Measurements from ENCODE around the gene GEMIN5.

The GEMIN5 gene

GRCh38 chr5:154901276-154901675 is 36.7 kb downstream of the GEMIN5 start:
- Histone ChIP-seq H3K27me3 (ENCODE audit: insufficient read depth, low read length, poor library complexity) (no peaks in the 10 kb centered on the region), H4K8ac (ENCODE audit: low read depth, low read length) (no peak overlapping the region), H3K27ac (ENCODE audit: low read depth, low read length) (no peak overlapping the region), H3K4ac (ENCODE audit: low read depth, low read length) (no peak overlapping the region), H3K18ac (ENCODE audit: low read length) (no peak overlapping the region), H3K4me1 (ENCODE audit: control insufficient read depth, low read depth, low read length) (no peaks in the 10 kb centered on the region), H2BK5ac (ENCODE audit: low read length) (no peak overlapping the region), H2AK5ac (ENCODE audit: low read length) (no peak overlapping the region), H4K5ac (ENCODE audit: low read length) (no peak overlapping the region), H2BK15ac (replicated peaks; ENCODE audit: low read depth) (no peak overlapping the region), H3K23ac (ENCODE audit: low read length) (no peak overlapping the region), H3K79me2 (ENCODE audit: control insufficient read depth, insufficient read depth, low read length) (no peaks in the 10 kb centered on the region), H3K9ac (ENCODE audit: low read length) (no peak overlapping the region), H3K56ac (ENCODE audit: low read length) (no peak overlapping the region), H3K4me2 (ENCODE audit: low read length) (no peak overlapping the region), H3K4me3 (ENCODE audit: low read length) (no peak overlapping the region), H2BK120ac (ENCODE audit: low read depth, low read length) (no peak overlapping the region), H3K79me1 (ENCODE audit: low read length) (no peaks in the 10 kb centered on the region), H3K36me3 (ENCODE audit: control insufficient read depth, insufficient read depth, low read length) (peaks cover 13% of the 10 kb centered on the region)
- DNase-seq = no peak
- no CpG with 5 or more reads among the region's 2 CpGs for WGBS (ENCODE audit: extremely low coverage, insufficient coverage, low lambda C conversion rate)

- Histone ChIP-seq H4K8ac (ENCODE audit: low read depth, low read length) (no peak overlapping the region), H2BK5ac (ENCODE audit: low read length) (no peak overlapping the region), H3K4ac (ENCODE audit: low read depth, low read length) (no peak overlapping the region), H3K4me1 (ENCODE audit: control insufficient read depth, low read depth, low read length) (no peaks in the 10 kb centered on the region), H3K27me3 (ENCODE audit: insufficient read depth, low read length, poor library complexity) (no peaks in the 10 kb centered on the region), H3K23ac (ENCODE audit: low read length) (no peak overlapping the region), H2BK120ac (ENCODE audit: low read depth, low read length) (no peak overlapping the region), H3K56ac (ENCODE audit: low read length) (no peak overlapping the region), H3K36me3 (ENCODE audit: control insufficient read depth, insufficient read depth, low read length) (peaks cover 18% of the 10 kb centered on the region), H2AK5ac (ENCODE audit: low read length) (no peak overlapping the region), H4K5ac (ENCODE audit: low read length) (no peak overlapping the region), H3K79me2 (ENCODE audit: control insufficient read depth, insufficient read depth, low read length) (no peaks in the 10 kb centered on the region), H3K79me1 (ENCODE audit: low read length) (no peaks in the 10 kb centered on the region), H3K4me3 (ENCODE audit: low read length) (no peak overlapping the region), H3K18ac (ENCODE audit: low read length) (no peak overlapping the region), H3K27ac (ENCODE audit: low read depth, low read length) (no peak overlapping the region), H2BK15ac (replicated peaks; ENCODE audit: low read depth) (no peak overlapping the region), H3K4me2 (ENCODE audit: low read length) (no peak overlapping the region), H3K9ac (ENCODE audit: low read length) (no peak overlapping the region)
- WGBS (ENCODE audit: extremely low coverage, insufficient coverage, low lambda C conversion rate) = no CpG with 5 or more reads among the region's 1 CpG
- DNase-seq = no peak
These were observed 37.9 kb downstream of the GEMIN5 start for GRCh38 chr5:154900066-154900465.

GRCh38 chr5:154899151-154899816 is 38.7 kb downstream of the GEMIN5 start:
- Histone ChIP-seq H3K27ac (ENCODE audit: low read depth, low read length) (no peak overlapping the region), H3K4me1 (ENCODE audit: control insufficient read depth, low read depth, low read length) (no peaks in the 10 kb centered on the region), H2AK5ac (ENCODE audit: low read length) (no peak overlapping the region), H3K4ac (ENCODE audit: low read depth, low read length) (no peak overlapping the region), H3K4me3 (ENCODE audit: low read length) (no peak overlapping the region), H3K56ac (ENCODE audit: low read length) (no peak overlapping the region), H3K23ac (ENCODE audit: low read length) (no peak overlapping the region), H3K4me2 (ENCODE audit: low read length) (no peak overlapping the region), H3K27me3 (ENCODE audit: insufficient read depth, low read length, poor library complexity) (no peaks in the 10 kb centered on the region), H4K5ac (ENCODE audit: low read length) (no peak overlapping the region), H2BK5ac (ENCODE audit: low read length) (no peak overlapping the region), H3K18ac (ENCODE audit: low read length) (no peak overlapping the region), H3K36me3 (ENCODE audit: control insufficient read depth, insufficient read depth, low read length) (peaks cover 18% of the 10 kb centered on the region), H4K8ac (ENCODE audit: low read depth, low read length) (no peak overlapping the region), H3K79me1 (ENCODE audit: low read length) (no peaks in the 10 kb centered on the region), H2BK120ac (ENCODE audit: low read depth, low read length) (no peak overlapping the region), H3K79me2 (ENCODE audit: control insufficient read depth, insufficient read depth, low read length) (no peaks in the 10 kb centered on the region), H3K9ac (ENCODE audit: low read length) (no peak overlapping the region), H2BK15ac (replicated peaks; ENCODE audit: low read depth) (no peak overlapping the region)
- no CpG with 5 or more reads among the region's 9 CpGs for WGBS (ENCODE audit: extremely low coverage, insufficient coverage, low lambda C conversion rate)
- no peak for DNase-seq

GRCh38 chr5:154898210-154898609 is 39.8 kb downstream of the GEMIN5 start:
- Histone ChIP-seq H4K5ac (ENCODE audit: low read length) (no peak overlapping the region), H3K27ac (ENCODE audit: low read depth, low read length) (no peak overlapping the region), H3K36me3 (ENCODE audit: control insufficient read depth, insufficient read depth, low read length) (peaks cover 18% of the 10 kb centered on the region), H3K23ac (ENCODE audit: low read length) (no peak overlapping the region), H2AK5ac (ENCODE audit: low read length) (no peak overlapping the region), H3K79me2 (ENCODE audit: control insufficient read depth, insufficient read depth, low read length) (no peaks in the 10 kb centered on the region), H3K4ac (ENCODE audit: low read depth, low read length) (no peak overlapping the region), H3K4me1 (ENCODE audit: control insufficient read depth, low read depth, low read length) (no peaks in the 10 kb centered on the region), H3K79me1 (ENCODE audit: low read length) (no peaks in the 10 kb centered on the region), H3K4me3 (ENCODE audit: low read length) (no peak overlapping the region), H3K27me3 (ENCODE audit: insufficient read depth, low read length, poor library complexity) (no peaks in the 10 kb centered on the region), H3K4me2 (ENCODE audit: low read length) (no peak overlapping the region), H2BK5ac (ENCODE audit: low read length) (no peak overlapping the region), H2BK15ac (replicated peaks; ENCODE audit: low read depth) (no peak overlapping the region), H3K56ac (ENCODE audit: low read length) (no peak overlapping the region), H3K9ac (ENCODE audit: low read length) (no peak overlapping the region), H4K8ac (ENCODE audit: low read depth, low read length) (no peak overlapping the region), H2BK120ac (ENCODE audit: low read depth, low read length) (no peak overlapping the region), H3K18ac (ENCODE audit: low read length) (no peak overlapping the region)
- no peak for DNase-seq
- no CpG with 5 or more reads among the region's 4 CpGs for WGBS (ENCODE audit: extremely low coverage, insufficient coverage, low lambda C conversion rate)

GRCh38 chr5:154896562-154897165 is 41.3 kb downstream of the GEMIN5 start:
- peaks cover 20% of the 10 kb centered on the region for H3K36me3 ChIP-seq (ENCODE audit: control insufficient read depth, insufficient read depth, low read length)
- H3K4me3 ChIP-seq (ENCODE audit: low read length) = no peak overlapping the region

More at GRCh38 chr5:154896562-154897165, 41.3 kb downstream of the GEMIN5 start:
- Histone ChIP-seq H3K4me2 (ENCODE audit: low read length) (no peak overlapping the region), H3K79me1 (ENCODE audit: low read length) (no peaks in the 10 kb centered on the region), H3K56ac (ENCODE audit: low read length) (no peak overlapping the region), H4K5ac (ENCODE audit: low read length) (no peak overlapping the region), H3K27me3 (ENCODE audit: insufficient read depth, low read length, poor library complexity) (no peaks in the 10 kb centered on the region), H3K4me1 (ENCODE audit: control insufficient read depth, low read depth, low read length) (no peaks in the 10 kb centered on the region), H2BK120ac (ENCODE audit: low read depth, low read length) (no peak overlapping the region), H2AK5ac (ENCODE audit: low read length) (no peak overlapping the region), H3K79me2 (ENCODE audit: control insufficient read depth, insufficient read depth, low read length) (no peaks in the 10 kb centered on the region), H2BK15ac (replicated peaks; ENCODE audit: low read depth) (no peak overlapping the region), H3K9ac (ENCODE audit: low read length) (no peak overlapping the region), H3K4ac (ENCODE audit: low read depth, low read length) (no peak overlapping the region), H3K18ac (ENCODE audit: low read length) (no peak overlapping the region), H3K23ac (ENCODE audit: low read length) (no peak overlapping the region), H3K27ac (ENCODE audit: low read depth, low read length) (no peak overlapping the region), H4K8ac (ENCODE audit: low read depth, low read length) (no peak overlapping the region), H2BK5ac (ENCODE audit: low read length) (no peak overlapping the region)
- no peak for DNase-seq

Measured in mesendoderm (in vitro differentiated cells).